HG02678 (cell line): Measurements from ENCODE around the gene TDRD3.
"Not testable (repeated sequence)": the region's sequence is repeated elsewhere in the genome, so short reads cannot be mapped to it uniquely, and the experiment has no call there.

Experiments used
- ATAC-seq: cut with Tn5 transposase; IDR thresholded peaks from one replicate; pipeline ENCODE4 v1.9.1; 2021; ENCODE audit warnings: mild to moderate bottlenecking, moderate library complexity; ENCODE audit not compliant: unreplicated experiment

The TDRD3 gene

GRCh38 chr13:60396783-60397703 lies at the start of gene TDRD3:
TSS of gene TDRD3 (plus strand) at chr13:60397220. CDS start at chr13:60397365, 145 bp downstream.
- ATAC-seq: peak; percentile 51

- no peak for ATAC-seq
These were observed 49.3 kb upstream of the TDRD3 start for GRCh38 chr13:60347690-60348089.

- no peak for ATAC-seq
These were observed 48.9 kb upstream of the TDRD3 start for GRCh38 chr13:60348097-60348496.

- no peak for ATAC-seq
These were observed 45.7 kb upstream of the TDRD3 start for GRCh38 chr13:60351326-60351725.

GRCh38 chr13:60351855-60352615 lies 45.0 kb upstream of the TDRD3 start:
- no peak for ATAC-seq

GRCh38 chr13:60352644-60353043 lies 44.4 kb upstream of the TDRD3 start:
- ATAC-seq: no peak

- ATAC-seq: no peak
These were observed 42.0 kb upstream of the TDRD3 start for GRCh38 chr13:60355056-60355455.

- ATAC-seq: no peak
These were observed 40.0 kb upstream of the TDRD3 start for GRCh38 chr13:60356970-60357369.

- no peak for ATAC-seq
These were observed 38.6 kb upstream of the TDRD3 start for GRCh38 chr13:60358453-60358852.

- ATAC-seq: no peak
These were observed 33.7 kb upstream of the TDRD3 start for GRCh38 chr13:60363288-60363687.

GRCh38 chr13:60369242-60369641 lies 27.8 kb upstream of the TDRD3 start:
- ATAC-seq: peak; percentile 75

- ATAC-seq: no peak
These were observed 26.7 kb upstream of the TDRD3 start for GRCh38 chr13:60370343-60370742.

- ATAC-seq: no peak
These were observed 24.9 kb upstream of the TDRD3 start for GRCh38 chr13:60372141-60372540.

- ATAC-seq: not testable (repeated sequence)
These were observed 17.7 kb upstream of the TDRD3 start for GRCh38 chr13:60379282-60379681.

- no peak for ATAC-seq
These were observed 17.0 kb upstream of the TDRD3 start for GRCh38 chr13:60379837-60380565.

GRCh38 chr13:60384911-60385310 lies 12.1 kb upstream of the TDRD3 start:
- no peak for ATAC-seq

GRCh38 chr13:60386250-60386649 lies 10.8 kb upstream of the TDRD3 start:
- ATAC-seq: no peak

- no peak for ATAC-seq
These were observed 4.9 kb upstream of the TDRD3 start for GRCh38 chr13:60392131-60392530.

GRCh38 chr13:60395971-60396782 lies 843 bp upstream of the TDRD3 start:
- peak; percentile 75 for ATAC-seq

- ATAC-seq: peak; percentile 30
These were observed 821 bp downstream of the TDRD3 start for GRCh38 chr13:60397704-60398378.
